Measurements from ENCODE around the gene PDE11A. TPM values are rescaled to one million over a fixed set of nuclear protein-coding genes. Genes with fewer than 3 reads are reported as not detected.
"Not testable (repeated sequence)": the region's sequence is repeated elsewhere in the genome, so short reads cannot be mapped to it uniquely, and the experiment has no call there.

Gene PDE11A
- total RNA-seq, 4 donors from 2014 or later, result 0.82 to 16.2 (median 4.3) TPM

DNA sequence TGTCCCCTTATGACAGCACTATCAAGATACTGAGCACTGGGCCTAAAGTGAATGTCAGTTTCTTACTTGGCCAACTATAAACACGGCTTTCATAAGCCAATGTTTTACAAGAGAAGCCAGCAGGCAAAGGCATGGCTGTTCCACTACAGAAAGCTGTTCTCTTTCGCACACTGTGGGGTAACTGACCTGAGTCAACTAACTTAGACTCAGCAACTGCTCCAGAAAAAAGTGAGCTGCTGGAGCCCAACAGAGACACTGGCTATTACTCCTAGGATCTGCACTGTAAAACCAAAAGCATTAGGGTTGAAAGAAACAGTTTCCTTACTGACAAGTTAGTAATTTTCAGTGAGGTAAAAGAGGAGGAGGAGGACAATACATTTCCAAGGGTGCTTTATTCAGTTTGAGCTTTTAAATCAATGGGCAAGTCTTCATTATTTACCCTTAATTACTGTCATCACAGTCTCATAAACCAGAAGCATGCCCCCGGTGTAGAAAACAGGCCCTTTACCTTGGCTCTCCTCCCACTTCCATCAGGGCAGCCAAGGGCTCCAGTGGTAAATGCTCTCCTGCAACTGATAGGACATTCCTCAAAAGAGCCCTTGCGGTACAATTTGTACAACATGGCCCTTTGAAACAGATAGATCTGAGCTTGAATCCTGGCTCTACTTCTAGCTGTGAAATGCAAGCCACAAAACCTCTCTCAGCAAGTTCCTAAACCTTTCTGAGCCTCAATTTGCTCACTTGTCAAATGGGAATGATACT is 275.7 kb downstream of the PDE11A start:
- no peak for ATAC-seq
- intact Hi-C loops (cut with DNase I; ENCODE audit: low total_unique reads), result no loop called here
- no peaks in the 10 kb centered on the region for H3K36me3 ChIP-seq
- no peak for DNase-seq
- no peaks in the 10 kb centered on the region for H3K9me3 ChIP-seq
- H3K27me3 ChIP-seq, result no peaks in the 10 kb centered on the region
- no peak overlapping the region for H3K4me3 ChIP-seq
- TF ChIP-seq, protein P1, sequence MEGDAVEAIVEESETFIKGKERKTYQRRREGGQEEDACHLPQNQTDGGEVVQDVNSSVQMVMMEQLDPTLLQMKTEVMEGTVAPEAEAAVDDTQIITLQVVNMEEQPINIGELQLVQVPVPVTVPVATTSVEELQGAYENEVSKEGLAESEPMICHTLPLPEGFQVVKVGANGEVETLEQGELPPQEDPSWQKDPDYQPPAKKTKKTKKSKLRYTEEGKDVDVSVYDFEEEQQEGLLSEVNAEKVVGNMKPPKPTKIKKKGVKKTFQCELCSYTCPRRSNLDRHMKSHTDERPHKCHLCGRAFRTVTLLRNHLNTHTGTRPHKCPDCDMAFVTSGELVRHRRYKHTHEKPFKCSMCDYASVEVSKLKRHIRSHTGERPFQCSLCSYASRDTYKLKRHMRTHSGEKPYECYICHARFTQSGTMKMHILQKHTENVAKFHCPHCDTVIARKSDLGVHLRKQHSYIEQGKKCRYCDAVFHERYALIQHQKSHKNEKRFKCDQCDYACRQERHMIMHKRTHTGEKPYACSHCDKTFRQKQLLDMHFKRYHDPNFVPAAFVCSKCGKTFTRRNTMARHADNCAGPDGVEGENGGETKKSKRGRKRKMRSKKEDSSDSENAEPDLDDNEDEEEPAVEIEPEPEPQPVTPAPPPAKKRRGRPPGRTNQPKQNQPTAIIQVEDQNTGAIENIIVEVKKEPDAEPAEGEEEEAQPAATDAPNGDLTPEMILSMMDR (IDR thresholded peaks at IDR 0.05 in 4 of 5, conservative IDR thresholded peaks at IDR 0.05 in 1 of 5), result no peak
- TF ChIP-seq POLR2A (IDR thresholded peaks at IDR 0.05), result no peak
- H3K4me1 ChIP-seq, result peaks cover 12 to 20% of the 10 kb centered on the region in 2 donors
- in situ Hi-C loops (cut with MboI; ENCODE audit: low sequenced_read_pairs in 4 of 4), result no loop called here
- no peak overlapping the region for H3K27ac ChIP-seq

- H3K4me3 ChIP-seq, result no peak overlapping the region
- no peaks in the 10 kb centered on the region for H3K9me3 ChIP-seq
- H3K4me1 ChIP-seq, result peaks cover 12 to 20% of the 10 kb centered on the region in 2 donors
- DNase-seq (no peak), ATAC-seq (no peak)
- H3K27me3 ChIP-seq, result no peaks in the 10 kb centered on the region
- no peak overlapping the region for H3K27ac ChIP-seq
- TF ChIP-seq, protein P1 (IDR thresholded peaks at IDR 0.05 in 4 of 5, conservative IDR thresholded peaks at IDR 0.05 in 1 of 5), result no peak
- TF ChIP-seq POLR2A (IDR thresholded peaks at IDR 0.05), result no peak
- in situ Hi-C loops (cut with MboI; ENCODE audit: low sequenced_read_pairs in 4 of 4), result no loop called here
- intact Hi-C loops (cut with DNase I; ENCODE audit: low total_unique reads), result no loop called here
- H3K36me3 ChIP-seq, result no peaks in the 10 kb centered on the region
Observed at GRCh38 chr2:177796011-177796410, 276.6 kb downstream of the PDE11A start.

- H3K36me3 ChIP-seq; H3K4me3 ChIP-seq; in situ Hi-C loops (cut with MboI; ENCODE audit: low sequenced_read_pairs in 4 of 4); DNase-seq; H3K27me3 ChIP-seq; intact Hi-C loops (cut with DNase I; ENCODE audit: low total_unique reads); H3K9me3 ChIP-seq: not testable (repeated sequence)
- ATAC-seq, result peak in 1 of 2 donors; percentile 73
- Histone ChIP-seq H3K4me1 (peaks cover 10 to 22% of the 10 kb centered on the region in 2 donors), H3K27ac (peak overlapping the region in 1 of 4 donors; percentile 65)
Observed at GRCh38 chr2:177785143-177785542, 287.4 kb downstream of the PDE11A start.

- in situ Hi-C loops (cut with MboI; ENCODE audit: low sequenced_read_pairs in 4 of 4), result no loop called here
- H3K27ac ChIP-seq, result peak overlapping the region in 2 of 4 donors; percentile 10 to 65
Observed at GRCh38 chr2:177784745-177785067, 287.9 kb downstream of the PDE11A start.

More at GRCh38 chr2:177784745-177785067, 287.9 kb downstream of the PDE11A start:
- no peaks in the 10 kb centered on the region for H3K27me3 ChIP-seq
- ATAC-seq, result no peak
- H3K4me3 ChIP-seq, result no peak overlapping the region
- intact Hi-C loops (cut with DNase I; ENCODE audit: low total_unique reads), result no loop called here
- H3K36me3 ChIP-seq, result no peaks in the 10 kb centered on the region
- DNase-seq, result no peak
- H3K4me1 ChIP-seq, result peaks cover 10 to 22% of the 10 kb centered on the region in 2 donors
- no peaks in the 10 kb centered on the region for H3K9me3 ChIP-seq
- TF ChIP-seq POLR2A (IDR thresholded peaks at IDR 0.05), result no peak
- TF ChIP-seq, protein P1 (IDR thresholded peaks at IDR 0.05 in 4 of 5, conservative IDR thresholded peaks at IDR 0.05 in 1 of 5), result no peak
